CD1c-positive myeloid dendritic cell (primary cell): ENCODE data around the gene ETV5.
"Not testable (repeated sequence)": the region's sequence is repeated elsewhere in the genome, so short reads cannot be mapped to it uniquely, and the experiment has no call there.

Source experiments
- DNase-seq: peaks from one replicate; pipeline ENCODE4 v3.0.0-alpha.2; 2016; ENCODE audit errors: extremely low spot score

ETV5 gene

DNA sequence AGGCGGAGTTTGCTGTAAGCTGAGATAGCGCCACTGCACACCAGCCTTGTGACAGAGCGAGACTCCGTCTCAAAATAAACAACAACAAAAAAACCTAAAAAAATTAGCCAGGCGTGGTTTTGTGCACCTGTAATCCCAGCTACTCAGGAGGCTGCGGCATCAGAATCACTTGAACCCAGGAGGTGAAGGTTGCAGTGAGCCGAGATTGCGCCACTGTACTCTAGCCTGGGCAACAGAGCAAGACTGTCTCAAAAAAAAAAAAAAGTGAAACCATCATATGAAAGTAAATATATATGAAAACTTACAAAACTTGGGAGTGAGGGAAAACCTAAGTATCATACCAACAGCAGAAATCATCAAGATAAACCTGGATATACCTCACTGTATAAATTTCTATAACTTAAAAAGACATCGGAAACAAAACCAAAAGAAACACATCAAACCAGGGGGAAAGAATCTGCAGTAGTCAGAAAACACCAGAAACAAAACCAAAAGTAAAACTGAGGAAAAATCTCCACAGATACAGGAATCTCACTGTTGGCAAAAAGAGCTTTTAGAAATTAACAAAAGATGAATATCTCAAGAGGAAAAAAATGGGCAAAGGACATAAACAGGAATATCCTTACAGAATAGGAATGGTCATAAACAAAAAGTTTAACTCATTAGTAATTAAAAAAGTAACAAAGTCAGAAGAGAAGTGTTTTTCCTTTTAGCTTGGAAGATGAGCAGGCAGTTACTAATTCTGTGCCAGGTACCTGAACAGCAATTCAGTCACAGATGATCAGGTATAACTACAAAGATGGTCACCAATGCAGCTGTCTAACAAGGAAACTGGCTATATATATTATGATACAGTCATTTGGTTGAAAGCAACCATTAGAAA, 41.3 kb downstream of the ETV5 start:
- DNase-seq = no peak

GRCh38 chr3:186060222-186060621, 48.7 kb downstream of the ETV5 start:
- no peak for DNase-seq

DNA sequence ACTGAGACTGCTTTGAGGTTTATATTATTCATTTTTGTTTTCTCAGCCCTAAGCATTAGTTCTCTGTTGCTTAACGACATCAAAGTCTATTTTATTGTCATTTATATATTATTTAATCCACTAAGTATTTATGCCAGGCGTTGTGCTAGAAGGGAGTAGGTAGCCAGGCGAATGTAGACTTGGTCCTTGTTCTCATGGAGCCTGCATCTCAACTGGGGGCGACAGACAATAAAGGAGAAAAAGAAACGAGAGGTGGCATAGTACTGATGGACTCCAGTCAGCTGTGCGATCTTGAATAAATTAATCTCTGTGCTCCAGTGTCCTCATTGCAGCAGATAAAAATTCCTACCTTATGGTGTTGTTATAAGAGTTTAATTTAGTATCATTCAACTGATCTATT, 49.7 kb downstream of the ETV5 start:
- DNase-seq = no peak

GRCh38 chr3:186058225-186058624, 50.7 kb downstream of the ETV5 start:
- no peak for DNase-seq

DNA sequence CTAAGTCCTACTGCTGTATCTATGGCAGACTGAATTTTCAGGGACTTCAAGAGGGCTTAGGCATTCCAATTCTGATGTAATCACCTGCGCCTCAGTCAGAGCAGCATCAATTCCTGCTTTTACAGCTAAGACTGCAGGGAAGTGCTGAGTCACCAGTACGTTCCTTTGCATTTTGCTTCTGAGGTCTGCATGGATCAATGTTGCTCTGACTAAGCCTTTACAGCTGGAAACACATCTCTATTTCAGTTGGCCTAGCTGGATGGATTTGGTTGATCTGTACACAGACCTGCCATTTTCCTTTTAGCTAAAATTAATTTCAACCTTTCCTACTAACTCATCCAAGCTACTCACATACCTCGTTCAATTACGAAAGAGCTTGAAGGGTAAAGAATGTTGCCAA, 51.3 kb downstream of the ETV5 start:
- no peak for DNase-seq

DNA sequence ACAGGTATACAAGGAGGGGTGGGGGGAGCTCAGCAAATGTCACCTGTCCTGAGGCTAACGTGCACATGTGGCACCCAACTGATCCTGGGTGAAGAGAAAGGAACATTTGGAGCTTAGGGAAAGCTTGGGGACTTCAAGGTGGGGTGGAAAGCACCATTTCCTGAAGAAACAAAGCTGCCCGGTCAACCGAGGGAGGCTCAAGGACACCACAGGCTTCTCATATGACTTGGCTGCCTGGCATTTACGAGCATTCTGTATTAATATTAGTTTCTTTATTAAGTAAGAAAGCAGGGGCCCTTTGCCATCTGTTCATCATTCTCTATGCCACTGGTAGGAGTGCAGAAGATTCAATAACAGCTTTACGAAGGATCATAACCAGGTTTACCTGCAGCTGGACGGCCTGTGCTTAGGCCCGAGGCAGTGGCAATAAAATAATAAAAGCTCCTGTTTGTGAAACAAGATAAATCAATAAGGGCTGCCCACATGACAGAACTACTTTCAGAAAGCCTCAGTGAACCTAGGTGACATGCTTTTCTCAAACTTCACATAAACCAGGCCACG, 54.0 kb downstream of the ETV5 start:
- no peak for DNase-seq

DNA sequence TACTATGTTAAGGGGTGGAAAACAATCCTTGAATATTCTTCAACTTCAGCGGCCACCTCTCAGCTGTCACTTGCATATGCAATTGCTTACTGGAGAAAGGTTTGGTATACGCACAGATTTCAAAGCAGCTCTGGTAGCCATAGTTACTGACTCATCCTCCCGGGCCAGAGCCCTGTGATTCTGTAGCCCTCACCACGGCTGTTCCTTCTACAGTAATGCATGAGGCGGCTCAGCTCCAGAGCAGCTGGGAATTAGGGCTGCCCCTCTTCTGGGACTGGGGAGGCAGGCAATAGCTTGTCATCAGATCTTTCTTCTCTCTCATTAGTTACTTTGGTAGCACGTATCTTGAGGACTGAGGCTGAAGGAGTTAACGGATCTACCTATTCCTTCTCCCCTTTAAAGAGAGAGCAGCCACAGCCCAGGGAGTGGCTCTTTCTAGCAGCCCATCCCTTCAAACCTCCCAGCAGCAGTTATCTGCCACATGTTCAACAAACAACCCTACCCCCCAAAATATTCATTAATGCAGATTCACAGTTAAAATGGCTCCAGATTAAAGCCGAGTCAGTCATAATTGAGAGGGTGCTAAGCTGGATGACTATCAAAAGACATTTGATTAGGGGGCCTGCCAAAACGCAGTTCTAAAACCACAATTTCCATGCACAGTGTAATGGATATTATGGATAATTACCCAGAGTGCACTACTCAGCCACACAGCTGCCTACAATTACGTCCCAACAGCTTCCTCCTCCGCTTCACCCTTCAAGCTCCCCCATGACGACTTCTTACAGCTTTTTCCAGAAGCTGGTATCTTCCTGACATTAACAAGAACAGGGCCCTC, 54.7 kb downstream of the ETV5 start:
- DNase-seq = no peak

DNA sequence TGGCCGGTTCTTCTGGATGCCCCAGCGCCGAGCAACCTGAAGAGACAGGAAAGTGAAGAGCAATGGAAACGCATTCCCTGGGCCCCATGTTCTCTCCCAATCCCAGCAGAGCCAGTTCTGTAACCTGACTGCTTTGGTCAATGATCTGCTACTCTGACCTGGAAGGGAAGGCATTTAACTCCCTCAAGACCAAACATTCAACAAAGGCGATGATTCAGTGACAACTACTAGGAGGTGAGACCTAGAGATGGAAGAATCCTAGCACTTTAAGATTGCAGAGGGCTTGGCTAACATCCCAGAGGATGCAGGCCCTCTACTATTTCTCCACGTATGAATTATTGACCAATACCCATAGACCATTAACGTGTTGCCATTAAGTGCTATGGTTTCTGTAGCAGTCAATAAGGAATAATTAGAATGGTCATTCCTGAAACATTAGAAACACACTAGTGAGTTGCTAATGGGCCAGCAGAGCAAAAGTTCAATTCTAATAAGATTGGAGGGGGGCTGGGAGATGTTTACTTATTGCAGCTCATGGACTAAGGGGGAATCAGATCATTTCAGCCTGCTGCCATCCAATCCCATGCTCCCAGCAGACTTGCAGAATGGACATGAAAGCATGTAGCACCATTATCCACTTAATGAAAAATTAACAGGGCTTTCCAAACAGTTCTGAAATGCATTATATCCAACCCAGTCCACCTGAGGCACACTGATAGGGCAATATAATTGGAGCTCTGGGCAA, 56.6 kb downstream of the ETV5 start:
- DNase-seq = no peak

DNA sequence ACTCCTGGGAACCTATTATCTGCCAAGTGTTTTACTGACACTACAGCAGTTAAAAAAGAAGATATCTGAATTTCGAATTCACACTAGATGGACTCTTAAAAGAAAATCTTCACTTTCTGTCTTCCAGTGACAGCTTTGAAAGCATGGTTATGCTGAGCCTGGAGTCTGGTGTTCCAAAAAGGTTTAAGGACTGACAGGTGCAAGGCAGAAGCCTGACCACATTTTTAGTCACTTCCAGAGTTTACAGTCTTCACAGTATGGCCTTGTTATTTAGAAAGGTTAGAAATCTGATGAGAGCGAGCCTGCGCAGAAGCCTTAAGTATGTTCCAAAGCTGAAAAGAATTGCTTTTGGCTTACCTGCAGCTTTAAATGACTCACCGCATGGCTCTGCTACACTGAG, 59.9 kb downstream of the ETV5 start:
- DNase-seq = no peak

GRCh38 chr3:186048119-186048518, 60.8 kb downstream of the ETV5 start:
- no peak for DNase-seq

GRCh38 chr3:186046838-186047237, 62.1 kb downstream of the ETV5 start:
- no peak for DNase-seq

DNA sequence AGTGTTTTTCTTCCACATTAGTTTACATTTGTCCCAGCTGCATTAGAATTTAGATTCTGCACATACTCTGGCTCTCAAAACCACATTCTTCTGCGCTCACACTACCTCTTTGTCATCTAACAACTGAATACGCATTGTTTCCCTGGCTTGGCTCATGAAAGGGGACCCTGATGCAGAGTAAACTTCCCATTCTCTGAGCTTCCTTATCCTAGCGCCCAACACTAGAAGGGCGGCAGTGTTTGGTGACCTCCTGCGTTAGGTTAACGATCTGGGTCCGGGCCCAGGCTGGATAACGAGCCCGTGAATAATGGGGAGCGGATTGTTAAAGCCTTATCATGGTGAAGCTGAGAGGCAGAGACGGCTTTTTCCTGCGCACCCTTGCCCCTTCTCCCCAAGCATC, 63.9 kb downstream of the ETV5 start:
- DNase-seq = no peak

DNA sequence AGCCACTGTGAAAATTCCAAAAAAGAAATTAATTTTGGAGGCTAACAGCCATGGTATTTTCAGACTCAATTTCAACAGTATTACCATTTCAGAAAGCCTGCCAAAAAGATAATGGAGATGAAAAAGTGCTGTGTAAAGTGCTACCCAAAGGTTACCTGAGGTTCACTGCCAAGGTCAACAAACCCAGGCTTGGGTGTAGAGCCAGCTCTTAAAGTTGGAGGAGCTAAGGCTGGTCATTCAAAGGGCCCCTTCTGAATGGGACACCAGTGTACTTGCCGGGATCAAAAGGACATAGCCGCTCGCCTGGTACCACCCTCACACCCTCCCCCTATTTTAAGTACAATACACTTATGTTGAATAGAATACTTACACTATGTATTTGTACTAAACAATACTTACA, 64.5 kb downstream of the ETV5 start:
- no peak for DNase-seq

DNA sequence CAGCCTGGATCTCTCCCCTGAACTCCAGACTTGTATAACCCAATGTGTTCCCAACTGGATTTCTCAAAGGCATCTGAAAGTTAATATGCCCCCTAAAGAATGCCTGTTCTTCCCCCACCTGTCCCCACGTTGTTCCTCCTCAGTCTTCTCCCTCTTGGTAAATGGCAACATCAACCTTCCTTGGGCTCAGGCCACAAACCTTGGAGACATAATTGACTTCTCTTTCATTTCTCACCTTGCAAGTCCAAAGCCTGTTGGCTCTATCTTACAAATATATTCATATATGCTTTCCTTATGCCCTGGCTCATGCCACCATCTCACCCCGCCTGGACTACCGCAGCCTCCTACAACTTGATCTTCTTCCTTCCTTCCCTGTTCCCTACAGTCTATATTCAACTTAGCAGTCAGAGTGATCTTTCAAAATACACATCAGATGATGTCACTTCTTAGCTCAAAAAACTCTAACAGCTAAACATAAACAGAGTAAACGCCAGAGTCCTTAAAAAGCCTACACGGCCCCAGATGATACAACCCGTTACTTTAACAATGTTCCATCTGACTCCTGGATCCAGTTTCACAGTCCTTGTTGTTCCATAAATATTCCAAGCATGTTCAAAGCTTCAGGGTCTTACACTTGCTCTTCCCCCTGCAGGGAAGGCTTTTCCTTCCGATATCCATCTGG, 66.2 kb downstream of the ETV5 start:
- DNase-seq = no peak

GRCh38 chr3:186042036-186042435, 66.9 kb downstream of the ETV5 start:
- no peak for DNase-seq

- no peak for DNase-seq
These were observed 70.5 kb downstream of the ETV5 start for GRCh38 chr3:186038360-186038759.

DNA sequence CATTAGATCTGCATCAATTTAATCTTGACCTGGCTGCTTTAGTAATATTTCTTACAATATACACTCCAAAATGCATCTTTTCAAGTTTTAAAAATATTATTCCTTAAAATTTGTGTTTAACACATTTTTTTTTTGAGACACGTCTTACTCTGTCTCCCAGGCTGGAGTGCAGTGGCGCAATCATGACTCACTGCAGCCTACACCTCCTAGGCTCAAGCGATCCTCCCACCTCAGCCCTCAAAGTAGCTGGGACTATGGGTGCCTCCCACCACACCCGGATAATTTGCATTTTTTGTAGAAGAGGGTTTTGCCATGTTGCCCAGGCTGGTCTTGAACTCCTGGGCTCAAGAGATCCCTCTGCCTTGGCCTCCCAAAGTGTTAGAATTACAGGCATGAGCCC, 73.6 kb downstream of the ETV5 start:
- DNase-seq = peak; percentile 56

DNA sequence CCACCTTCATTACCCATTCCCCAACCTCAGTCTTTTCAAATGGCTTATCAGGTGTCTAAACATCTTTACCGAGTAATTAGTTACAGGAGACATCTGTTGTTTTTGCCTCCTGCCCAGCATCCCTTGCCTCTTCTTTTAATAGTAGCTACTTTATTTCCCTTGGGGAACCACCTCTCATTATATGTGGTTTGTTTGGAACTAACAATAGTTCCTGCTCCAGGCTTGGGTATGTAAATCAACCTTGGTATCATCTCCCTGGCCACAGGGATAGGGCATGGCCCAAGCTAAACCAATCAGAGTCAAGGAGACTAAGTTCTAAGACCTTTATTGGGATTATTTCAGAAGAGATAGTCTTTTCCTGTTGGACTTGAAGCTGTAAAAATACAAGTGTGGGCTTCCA, 76.6 kb downstream of the ETV5 start:
- no peak for DNase-seq

DNA sequence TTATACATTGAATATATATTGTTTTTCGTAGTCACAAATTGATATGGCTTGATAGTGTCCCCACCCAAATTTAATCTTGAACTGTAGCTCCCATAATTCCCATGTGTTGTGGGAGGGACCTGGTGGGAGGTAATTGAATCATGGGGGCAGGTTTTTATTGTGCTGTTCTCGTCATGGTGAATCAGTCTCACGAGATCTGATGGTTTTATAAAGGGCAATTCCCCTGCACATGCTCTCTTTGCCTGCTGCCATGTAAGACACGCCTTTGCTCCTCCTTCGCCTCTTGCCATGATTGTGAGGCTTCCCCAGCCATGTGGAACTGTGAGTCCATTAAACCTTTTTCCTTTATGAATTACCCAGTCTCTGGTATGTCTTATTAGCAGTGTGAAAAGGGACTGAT, 82.9 kb downstream of the ETV5 start:
- not testable (repeated sequence) for DNase-seq

DNA sequence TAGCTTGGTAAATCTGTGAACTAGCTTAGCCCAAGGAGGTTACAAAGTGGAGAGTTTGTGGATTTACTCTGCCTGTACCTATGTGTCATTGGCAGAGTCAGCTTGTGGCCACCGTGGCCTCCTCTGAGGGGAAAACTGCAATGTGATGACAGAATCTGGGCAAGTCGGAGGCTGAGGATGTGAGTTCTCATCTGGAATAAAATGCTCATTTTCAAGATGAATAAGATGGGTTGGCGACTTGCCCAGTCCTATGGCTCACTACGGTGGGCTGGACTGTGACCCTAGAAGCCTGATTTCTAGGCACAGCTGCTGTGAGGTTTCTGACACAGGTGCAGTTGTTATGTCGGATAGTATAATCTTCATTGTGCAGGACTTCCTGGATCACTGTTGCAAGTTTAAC, 83.7 kb downstream of the ETV5 start:
- no peak for DNase-seq

DNA sequence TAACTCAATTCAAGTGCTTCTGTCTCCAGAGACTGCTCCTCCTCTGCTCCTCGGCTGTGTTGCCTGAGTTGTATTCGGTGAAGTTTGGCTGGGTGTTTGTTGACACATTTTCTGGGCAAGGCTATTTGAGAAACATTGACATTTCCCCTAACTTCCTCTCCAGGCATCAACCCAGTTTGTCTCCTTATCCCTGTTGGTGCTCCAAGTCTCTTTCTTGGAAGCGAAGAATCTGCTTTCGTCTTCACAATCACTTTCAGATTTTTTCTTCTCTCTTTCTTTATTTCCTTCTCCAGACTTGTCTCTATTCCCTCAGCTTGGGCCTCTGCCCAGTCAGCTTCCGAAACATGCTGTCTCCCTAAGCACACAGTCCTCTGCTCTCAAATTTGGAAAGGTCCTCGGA, 84.7 kb downstream of the ETV5 start:
- no peak for DNase-seq
